ENCODE data around the gene MINDY4. TPM values are rescaled to one million over a fixed set of nuclear protein-coding genes. Genes with fewer than 3 reads are reported as not detected.

The MINDY4 gene
- total RNA-seq, 3 donors from 2014 or later (not counting 1 experiment from before 2014, with no cell fraction given): 1.1 to 1.7 (median 1.1) TPM

GRCh38 chr7:30915005-30915601 is 143.9 kb downstream of the MINDY4 start:
- no peaks in the 10 kb centered on the region for H3K36me3 ChIP-seq (ENCODE audit: control insufficient read depth, insufficient read depth, low read length)
- H3K27ac ChIP-seq (ENCODE audit: low read length): no peak overlapping the region
- Mint-ChIP-seq H3K27me3 (ENCODE audit: low read depth in 2 of 2) (peaks cover 0 to 5% of the 10 kb centered on the region in 2 donors), H3K27ac (no peak overlapping the region), H3K4me3 (no peak overlapping the region), H3K4me1 (no peaks in the 10 kb centered on the region), H3K9me3 (no peaks in the 10 kb centered on the region), H3K36me3 (no peaks in the 10 kb centered on the region)
- ATAC-seq (no peak), DNase-seq (no peak)
- intact Hi-C loops (cut with micrococcal nuclease): no loop called here
- TF ChIP-seq, protein P1, sequence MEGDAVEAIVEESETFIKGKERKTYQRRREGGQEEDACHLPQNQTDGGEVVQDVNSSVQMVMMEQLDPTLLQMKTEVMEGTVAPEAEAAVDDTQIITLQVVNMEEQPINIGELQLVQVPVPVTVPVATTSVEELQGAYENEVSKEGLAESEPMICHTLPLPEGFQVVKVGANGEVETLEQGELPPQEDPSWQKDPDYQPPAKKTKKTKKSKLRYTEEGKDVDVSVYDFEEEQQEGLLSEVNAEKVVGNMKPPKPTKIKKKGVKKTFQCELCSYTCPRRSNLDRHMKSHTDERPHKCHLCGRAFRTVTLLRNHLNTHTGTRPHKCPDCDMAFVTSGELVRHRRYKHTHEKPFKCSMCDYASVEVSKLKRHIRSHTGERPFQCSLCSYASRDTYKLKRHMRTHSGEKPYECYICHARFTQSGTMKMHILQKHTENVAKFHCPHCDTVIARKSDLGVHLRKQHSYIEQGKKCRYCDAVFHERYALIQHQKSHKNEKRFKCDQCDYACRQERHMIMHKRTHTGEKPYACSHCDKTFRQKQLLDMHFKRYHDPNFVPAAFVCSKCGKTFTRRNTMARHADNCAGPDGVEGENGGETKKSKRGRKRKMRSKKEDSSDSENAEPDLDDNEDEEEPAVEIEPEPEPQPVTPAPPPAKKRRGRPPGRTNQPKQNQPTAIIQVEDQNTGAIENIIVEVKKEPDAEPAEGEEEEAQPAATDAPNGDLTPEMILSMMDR (IDR thresholded peaks at IDR 0.05): no peak
- H3K27me3 ChIP-seq (ENCODE audit: control insufficient read depth, insufficient read depth, low read length): no peaks in the 10 kb centered on the region
- no peaks in the 10 kb centered on the region for H3K4me1 ChIP-seq (ENCODE audit: control insufficient read depth, insufficient read depth, low read length)
- H3K9me3 ChIP-seq (ENCODE audit: control insufficient read depth, insufficient read depth, low read length): no peaks in the 10 kb centered on the region
- no peak overlapping the region for H3K4me3 ChIP-seq (ENCODE audit: low read length)
- 90% methylated on average over 11 of the region's 11 CpGs for WGBS (ENCODE audit: insufficient coverage)

DNA sequence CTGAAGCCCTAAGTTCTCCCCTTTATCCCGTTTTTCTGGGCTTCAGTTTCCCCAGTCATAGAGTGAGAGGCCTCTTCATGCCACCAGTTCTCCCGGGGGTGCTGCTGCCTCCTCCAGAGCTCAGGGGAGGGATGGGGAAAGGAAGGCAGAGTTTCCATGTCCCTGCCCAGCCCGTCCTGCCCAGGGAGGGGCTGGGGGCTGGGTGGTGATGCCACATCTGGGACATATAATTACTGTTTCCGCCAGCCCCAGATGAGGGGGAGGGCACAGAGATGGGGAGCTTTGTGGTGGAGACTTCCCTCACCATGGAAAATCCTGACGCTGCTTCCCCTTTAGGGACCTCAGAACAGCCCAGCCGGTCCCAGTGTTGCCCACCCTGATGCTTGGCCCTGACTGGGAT is 144.5 kb downstream of the MINDY4 start:
- intact Hi-C loops (cut with micrococcal nuclease): no loop called here
- no peaks in the 10 kb centered on the region for H3K9me3 ChIP-seq (ENCODE audit: control insufficient read depth, insufficient read depth, low read length)
- no peak overlapping the region for H3K27ac Mint-ChIP-seq
- H3K36me3 Mint-ChIP-seq: no peaks in the 10 kb centered on the region
- no peaks in the 10 kb centered on the region for H3K4me1 Mint-ChIP-seq
- DNase-seq (no peak), ATAC-seq (no peak)
- WGBS (ENCODE audit: insufficient coverage): 66% methylated on average over 6 of the region's 6 CpGs
- TF ChIP-seq, protein P1 (IDR thresholded peaks at IDR 0.05): no peak
- H3K4me3 ChIP-seq (ENCODE audit: low read length): no peak overlapping the region
- peaks cover 0 to 3% of the 10 kb centered on the region in 2 donors for H3K27me3 Mint-ChIP-seq (ENCODE audit: low read depth in 2 of 2)
- H3K4me1 ChIP-seq (ENCODE audit: control insufficient read depth, insufficient read depth, low read length): no peaks in the 10 kb centered on the region
- no peaks in the 10 kb centered on the region for H3K27me3 ChIP-seq (ENCODE audit: control insufficient read depth, insufficient read depth, low read length)
- no peaks in the 10 kb centered on the region for H3K36me3 ChIP-seq (ENCODE audit: control insufficient read depth, insufficient read depth, low read length)
- no peak overlapping the region for H3K27ac ChIP-seq (ENCODE audit: low read length)
- H3K9me3 Mint-ChIP-seq: no peaks in the 10 kb centered on the region
- no peak overlapping the region for H3K4me3 Mint-ChIP-seq

DNA sequence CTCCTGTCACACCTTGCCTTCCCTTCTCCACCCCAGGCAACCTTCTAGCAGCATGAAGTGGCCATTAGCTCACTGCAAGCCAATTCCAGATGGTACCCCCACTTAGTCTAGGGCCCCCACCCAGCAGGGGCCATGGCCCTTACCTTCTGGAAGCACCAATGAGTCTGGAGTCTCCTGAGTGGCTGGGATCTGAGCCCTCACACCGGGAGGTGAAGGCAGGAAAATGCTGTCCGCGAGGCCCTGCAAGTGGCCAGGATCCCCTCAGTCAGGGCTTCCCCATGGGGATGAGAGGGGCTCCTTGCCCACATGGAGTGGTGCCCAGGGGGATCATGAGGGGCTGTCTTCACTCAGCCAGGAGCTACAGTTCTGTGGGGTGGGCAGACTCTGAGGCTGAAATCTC is 145.0 kb downstream of the MINDY4 start:
- intact Hi-C loops (cut with micrococcal nuclease): no loop called here
- H3K36me3 Mint-ChIP-seq: no peaks in the 10 kb centered on the region
- Histone ChIP-seq H3K9me3 (ENCODE audit: control insufficient read depth, insufficient read depth, low read length) (no peaks in the 10 kb centered on the region), H3K27ac (ENCODE audit: low read length) (no peak overlapping the region), H3K36me3 (ENCODE audit: control insufficient read depth, insufficient read depth, low read length) (no peaks in the 10 kb centered on the region), H3K4me3 (ENCODE audit: low read length) (no peak overlapping the region), H3K4me1 (ENCODE audit: control insufficient read depth, insufficient read depth, low read length) (no peaks in the 10 kb centered on the region), H3K27me3 (ENCODE audit: control insufficient read depth, insufficient read depth, low read length) (no peaks in the 10 kb centered on the region)
- H3K27ac Mint-ChIP-seq: no peak overlapping the region
- ATAC-seq (no peak), DNase-seq (no peak)
- H3K4me1 Mint-ChIP-seq: no peaks in the 10 kb centered on the region
- no peaks in the 10 kb centered on the region for H3K27me3 Mint-ChIP-seq (ENCODE audit: low read depth in 2 of 2)
- no peak overlapping the region for H3K4me3 Mint-ChIP-seq
- TF ChIP-seq, protein P1 (IDR thresholded peaks at IDR 0.05): no peak
- 79% methylated on average over 3 of the region's 3 CpGs for WGBS (ENCODE audit: insufficient coverage)
- no peaks in the 10 kb centered on the region for H3K9me3 Mint-ChIP-seq

DNA sequence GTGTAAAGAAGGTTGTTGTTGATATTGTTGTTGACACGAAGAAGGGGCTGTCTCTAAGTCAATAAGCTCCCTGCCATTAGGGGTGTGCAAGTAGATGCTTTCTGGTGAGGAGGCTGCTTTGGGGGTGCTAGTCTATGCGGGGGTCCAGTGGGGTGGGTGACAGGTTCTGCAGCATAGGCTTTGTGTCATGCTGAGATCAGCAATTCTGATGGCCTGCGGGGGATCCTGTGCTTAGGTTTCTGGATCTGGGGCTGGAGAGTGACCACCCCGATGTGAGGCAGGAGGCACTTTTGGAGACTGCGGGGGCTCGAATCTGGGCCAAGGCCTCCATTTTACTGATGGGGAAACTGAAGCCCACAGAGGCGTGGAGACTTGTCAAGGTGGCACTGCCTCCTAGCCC is 145.6 kb downstream of the MINDY4 start:
- Mint-ChIP-seq H3K4me3 (no peak overlapping the region), H3K27me3 (ENCODE audit: low read depth in 2 of 2) (no peaks in the 10 kb centered on the region), H3K9me3 (no peaks in the 10 kb centered on the region), H3K27ac (no peak overlapping the region), H3K4me1 (no peaks in the 10 kb centered on the region), H3K36me3 (no peaks in the 10 kb centered on the region)
- Histone ChIP-seq H3K4me3 (ENCODE audit: low read length) (no peak overlapping the region), H3K27me3 (ENCODE audit: control insufficient read depth, insufficient read depth, low read length) (no peaks in the 10 kb centered on the region), H3K9me3 (ENCODE audit: control insufficient read depth, insufficient read depth, low read length) (no peaks in the 10 kb centered on the region), H3K4me1 (ENCODE audit: control insufficient read depth, insufficient read depth, low read length) (no peaks in the 10 kb centered on the region), H3K36me3 (ENCODE audit: control insufficient read depth, insufficient read depth, low read length) (no peaks in the 10 kb centered on the region), H3K27ac (ENCODE audit: low read length) (no peak overlapping the region)
- DNase-seq (no peak), ATAC-seq (no peak)
- intact Hi-C loops (cut with micrococcal nuclease): no loop called here
- WGBS (ENCODE audit: insufficient coverage): 91% methylated on average over 7 of the region's 7 CpGs
- TF ChIP-seq, protein P1 (IDR thresholded peaks at IDR 0.05): no peak
